GM13976 (cell line): Measurements from ENCODE around the gene TGFB2.

Experiments
- DNase-seq: peaks from one replicate; pipeline ENCODE4 v3.0.0; 2012; ENCODE audit warnings: low spot score
- CTCF ChIP-seq: IDR thresholded peaks from 2 replicates; pipeline ENCODE4 v1.5.1; 2012; ENCODE audit warnings: borderline replicate concordance, mild to moderate bottlenecking; ENCODE audit not compliant: insufficient read depth; ENCODE audit errors: extremely low read depth, missing control alignments, control extremely low read depth
- in situ Hi-C: fragments of 300-500 bp; cut with MboI; formaldehyde crosslinking; loops from one replicate; pipeline ENCODE4 v1.12.0; 2022; ENCODE audit warnings: low sequenced_read_pairs, mixed read lengths, inconsistent platforms; ENCODE audit not compliant: unreplicated experiment

The TGFB2 gene

DNA sequence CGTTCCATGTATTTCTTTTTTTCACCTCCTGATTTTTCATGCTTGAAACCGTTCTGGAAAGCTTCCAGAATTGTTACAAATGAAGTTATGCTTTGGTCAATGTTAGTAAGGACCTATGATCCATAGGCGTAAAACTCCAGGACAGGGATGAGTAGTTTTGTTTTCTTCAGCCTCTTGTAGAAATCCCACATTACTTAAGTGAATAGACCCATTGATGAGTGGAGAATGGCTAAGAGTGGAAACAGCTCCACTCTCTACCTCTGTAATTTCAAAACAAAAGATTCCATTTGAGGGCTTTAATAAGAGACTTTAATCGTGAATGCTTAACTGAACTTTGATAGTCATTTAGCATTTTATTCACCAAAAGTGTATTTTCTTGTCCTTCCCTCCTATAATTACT lies 3.0 kb upstream of the TGFB2 start:
- TF ChIP-seq CTCF = no peak
- no peak for DNase-seq
- in situ Hi-C loops = loop anchor here (25.0 kb wide), 2 partner anchors 1045 to 1320 kb away; no protein-coding TSS in a partner anchor

DNA sequence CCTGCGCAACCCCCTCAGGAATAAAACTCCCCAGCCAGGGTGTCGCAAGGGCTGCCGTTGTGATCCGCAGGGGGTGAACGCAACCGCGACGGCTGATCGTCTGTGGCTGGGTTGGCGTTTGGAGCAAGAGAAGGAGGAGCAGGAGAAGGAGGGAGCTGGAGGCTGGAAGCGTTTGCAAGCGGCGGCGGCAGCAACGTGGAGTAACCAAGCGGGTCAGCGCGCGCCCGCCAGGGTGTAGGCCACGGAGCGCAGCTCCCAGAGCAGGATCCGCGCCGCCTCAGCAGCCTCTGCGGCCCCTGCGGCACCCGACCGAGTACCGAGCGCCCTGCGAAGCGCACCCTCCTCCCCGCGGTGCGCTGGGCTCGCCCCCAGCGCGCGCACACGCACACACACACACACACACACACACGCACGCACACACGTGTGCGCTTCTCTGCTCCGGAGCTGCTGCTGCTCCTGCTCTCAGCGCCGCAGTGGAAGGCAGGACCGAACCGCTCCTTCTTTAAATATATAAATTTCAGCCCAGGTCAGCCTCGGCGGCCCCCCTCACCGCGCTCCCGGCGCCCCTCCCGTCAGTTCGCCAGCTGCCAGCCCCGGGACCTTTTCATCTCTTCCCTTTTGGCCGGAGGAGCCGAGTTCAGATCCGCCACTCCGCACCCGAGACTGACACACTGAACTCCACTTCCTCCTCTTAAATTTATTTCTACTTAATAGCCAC lies 696 bp downstream of the TGFB2 start:
- peak; percentile 69 for DNase-seq
- in situ Hi-C loops = loop anchor here (25.0 kb wide), 2 partner anchors 1041 to 1316 kb away; no protein-coding TSS in a partner anchor
- no peak for TF ChIP-seq CTCF

DNA sequence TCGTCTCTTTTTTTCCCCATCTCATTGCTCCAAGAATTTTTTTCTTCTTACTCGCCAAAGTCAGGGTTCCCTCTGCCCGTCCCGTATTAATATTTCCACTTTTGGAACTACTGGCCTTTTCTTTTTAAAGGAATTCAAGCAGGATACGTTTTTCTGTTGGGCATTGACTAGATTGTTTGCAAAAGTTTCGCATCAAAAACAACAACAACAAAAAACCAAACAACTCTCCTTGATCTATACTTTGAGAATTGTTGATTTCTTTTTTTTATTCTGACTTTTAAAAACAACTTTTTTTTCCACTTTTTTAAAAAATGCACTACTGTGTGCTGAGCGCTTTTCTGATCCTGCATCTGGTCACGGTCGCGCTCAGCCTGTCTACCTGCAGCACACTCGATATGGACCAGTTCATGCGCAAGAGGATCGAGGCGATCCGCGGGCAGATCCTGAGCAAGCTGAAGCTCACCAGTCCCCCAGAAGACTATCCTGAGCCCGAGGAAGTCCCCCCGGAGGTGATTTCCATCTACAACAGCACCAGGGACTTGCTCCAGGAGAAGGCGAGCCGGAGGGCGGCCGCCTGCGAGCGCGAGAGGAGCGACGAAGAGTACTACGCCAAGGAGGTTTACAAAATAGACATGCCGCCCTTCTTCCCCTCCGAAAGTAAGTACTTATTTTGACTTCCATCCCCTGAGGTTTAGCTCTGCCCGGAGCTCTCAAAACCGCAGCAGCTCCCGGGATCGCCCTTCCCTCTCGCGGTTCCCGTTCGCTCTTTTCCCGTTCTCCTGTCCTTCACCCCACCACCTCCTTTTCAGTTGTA lies 1.5 kb downstream of the TGFB2 start:
- TF ChIP-seq CTCF = no peak
- in situ Hi-C loops = loop anchor here (25.0 kb wide), 2 partner anchors 1041 to 1316 kb away; no protein-coding TSS in a partner anchor
- DNase-seq = peak; percentile 35

- in situ Hi-C loops = loop anchor here (25.0 kb wide), 2 partner anchors 1040 to 1315 kb away; no protein-coding TSS in a partner anchor
- DNase-seq = no peak
- TF ChIP-seq CTCF = no peak
Measured at GRCh38 chr1:218347336-218347722, 2.2 kb downstream of the TGFB2 start.

GRCh38 chr1:218347723-218348627 lies 2.8 kb downstream of the TGFB2 start:
- no peak for DNase-seq
- in situ Hi-C loops = loop anchor here (25.0 kb wide), 2 partner anchors 1039 to 1314 kb away; no protein-coding TSS in a partner anchor
- TF ChIP-seq CTCF = no peak
